D721Med (cell line): ENCODE measurements around the gene AFF3.

Source experiments
- DNase-seq: peaks from one replicate; pipeline ENCODE4 v3.0.0; 2011; ENCODE audit warnings: low spot score; ENCODE audit not compliant: insufficient read length
- FAIRE-seq: peaks from 2 replicates; lab custom pipeline; 2011; peaks lifted over from hg19 to GRCh38; lab: Jason Lieb, UNC
- TF ChIP-seq, protein P1 (sequence below): IDR thresholded peaks from 2 replicates; pipeline ENCODE4 v1.5.1; 2012; ENCODE audit warnings: mild to moderate bottlenecking, control low read depth; ENCODE audit not compliant: insufficient read depth; ENCODE audit errors: missing control alignments

Gene AFF3

DNA sequence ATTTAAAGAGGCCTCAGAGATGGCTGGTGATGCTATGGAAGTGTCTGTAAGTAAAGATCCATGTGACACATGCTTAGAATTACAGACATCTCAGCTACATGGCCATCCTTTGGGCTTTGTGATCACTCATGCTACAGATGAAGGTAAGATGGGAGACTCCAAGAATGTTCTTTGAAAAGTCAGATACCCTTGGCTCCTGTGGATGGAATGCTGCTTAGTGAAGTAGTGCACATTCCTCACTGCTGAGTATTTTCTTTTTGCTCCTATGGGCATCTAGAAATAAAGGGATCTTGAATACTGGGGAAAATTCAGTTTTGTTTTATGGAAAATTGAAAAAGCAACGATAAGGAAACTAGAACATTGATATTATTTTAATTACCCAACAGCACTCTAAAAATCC is 597.3 kb downstream of the AFF3 start:
- TF ChIP-seq, protein P1, sequence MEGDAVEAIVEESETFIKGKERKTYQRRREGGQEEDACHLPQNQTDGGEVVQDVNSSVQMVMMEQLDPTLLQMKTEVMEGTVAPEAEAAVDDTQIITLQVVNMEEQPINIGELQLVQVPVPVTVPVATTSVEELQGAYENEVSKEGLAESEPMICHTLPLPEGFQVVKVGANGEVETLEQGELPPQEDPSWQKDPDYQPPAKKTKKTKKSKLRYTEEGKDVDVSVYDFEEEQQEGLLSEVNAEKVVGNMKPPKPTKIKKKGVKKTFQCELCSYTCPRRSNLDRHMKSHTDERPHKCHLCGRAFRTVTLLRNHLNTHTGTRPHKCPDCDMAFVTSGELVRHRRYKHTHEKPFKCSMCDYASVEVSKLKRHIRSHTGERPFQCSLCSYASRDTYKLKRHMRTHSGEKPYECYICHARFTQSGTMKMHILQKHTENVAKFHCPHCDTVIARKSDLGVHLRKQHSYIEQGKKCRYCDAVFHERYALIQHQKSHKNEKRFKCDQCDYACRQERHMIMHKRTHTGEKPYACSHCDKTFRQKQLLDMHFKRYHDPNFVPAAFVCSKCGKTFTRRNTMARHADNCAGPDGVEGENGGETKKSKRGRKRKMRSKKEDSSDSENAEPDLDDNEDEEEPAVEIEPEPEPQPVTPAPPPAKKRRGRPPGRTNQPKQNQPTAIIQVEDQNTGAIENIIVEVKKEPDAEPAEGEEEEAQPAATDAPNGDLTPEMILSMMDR = no peak
- FAIRE-seq = no peak
- DNase-seq = no peak

DNA sequence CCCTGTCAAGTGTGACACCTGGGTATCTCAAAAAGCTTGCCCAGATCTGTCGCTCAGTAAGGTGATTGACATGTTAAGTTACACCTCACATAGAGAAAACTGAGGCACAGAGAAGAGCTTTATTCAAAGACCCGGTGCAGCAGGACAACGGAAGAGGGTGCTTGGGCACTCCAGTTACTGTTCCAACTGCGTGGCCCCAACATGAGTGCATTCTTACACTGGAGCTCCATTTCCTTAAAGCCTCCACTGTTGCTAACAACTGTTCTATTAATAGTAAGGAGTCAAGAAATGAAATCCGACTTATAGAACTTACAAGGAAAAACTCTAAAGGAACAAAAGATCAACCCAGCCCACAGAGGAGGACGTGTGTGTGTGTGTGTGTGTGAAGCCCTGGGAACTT is 597.8 kb downstream of the AFF3 start:
- TF ChIP-seq, protein P1 = no peak
- DNase-seq (no peak), FAIRE-seq (no peak)

DNA sequence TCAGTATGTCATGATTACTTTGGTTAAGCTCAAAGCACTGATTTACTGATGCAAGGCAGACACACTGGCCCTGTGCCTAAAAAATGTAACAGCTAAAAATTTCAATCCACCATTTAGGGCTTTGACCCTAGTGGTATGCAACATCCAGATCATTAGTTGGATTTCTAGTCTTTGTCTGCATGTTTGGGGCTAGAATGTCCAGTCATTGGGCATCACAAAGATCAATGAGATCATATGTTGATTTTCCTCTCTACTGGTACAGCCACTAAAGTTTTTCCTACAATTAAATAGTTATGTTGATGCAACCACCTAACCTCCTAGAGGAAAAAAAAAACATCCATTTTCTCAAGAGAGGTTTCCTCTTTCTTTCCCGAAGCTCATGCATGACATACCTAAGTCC is 599.1 kb downstream of the AFF3 start:
- DNase-seq (no peak), FAIRE-seq (no peak)
- TF ChIP-seq, protein P1 = no peak

DNA sequence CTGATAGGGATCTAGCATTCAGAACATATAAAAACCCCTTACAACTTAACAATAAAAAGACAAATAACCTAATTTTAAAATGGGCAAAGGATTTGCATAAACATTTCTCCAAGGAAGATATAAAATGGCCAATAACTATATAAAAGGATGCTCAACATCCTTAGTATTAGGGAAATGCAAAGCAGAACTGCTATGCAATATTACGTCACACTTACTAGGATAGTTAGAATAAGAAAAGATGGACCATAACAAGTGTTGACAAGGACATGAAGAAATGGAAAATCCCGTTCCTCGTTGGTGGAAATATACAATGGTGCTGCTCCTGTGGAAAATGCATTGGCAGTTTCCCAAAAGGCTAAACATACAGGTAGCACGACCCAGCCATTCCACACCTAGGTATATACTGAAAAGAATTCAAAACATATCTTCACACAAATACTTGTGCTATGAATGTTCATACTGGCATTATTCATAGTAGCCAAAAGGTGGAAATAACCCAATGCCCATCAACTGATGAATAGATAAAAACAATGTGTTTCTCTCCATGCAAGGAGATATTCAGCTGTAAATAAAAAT is 604.4 kb downstream of the AFF3 start:
- no peak for FAIRE-seq
- DNase-seq = no peak
- TF ChIP-seq, protein P1 = no peak

DNA sequence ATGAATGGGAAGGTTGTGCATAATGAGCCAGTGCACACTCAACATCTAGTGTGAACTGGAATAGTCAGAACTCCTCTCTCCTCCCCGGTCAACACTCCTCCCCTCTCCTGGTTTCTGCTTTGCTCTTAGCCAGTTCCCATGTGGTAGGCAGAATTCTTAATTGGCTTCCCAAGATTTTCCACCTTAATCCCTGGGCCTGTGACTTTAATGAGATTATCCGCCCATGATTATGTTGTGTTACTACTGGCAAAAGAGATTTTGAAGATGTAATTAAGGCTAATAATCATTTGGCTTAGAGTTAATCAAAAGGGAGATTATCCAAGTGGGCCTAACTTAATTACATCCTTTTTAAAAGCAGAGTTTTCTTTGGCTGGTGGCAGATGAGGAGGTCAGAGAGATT is 618.3 kb downstream of the AFF3 start:
- DNase-seq = peak; percentile 65
- TF ChIP-seq, protein P1 = no peak
- peak; percentile 51 for FAIRE-seq

DNA sequence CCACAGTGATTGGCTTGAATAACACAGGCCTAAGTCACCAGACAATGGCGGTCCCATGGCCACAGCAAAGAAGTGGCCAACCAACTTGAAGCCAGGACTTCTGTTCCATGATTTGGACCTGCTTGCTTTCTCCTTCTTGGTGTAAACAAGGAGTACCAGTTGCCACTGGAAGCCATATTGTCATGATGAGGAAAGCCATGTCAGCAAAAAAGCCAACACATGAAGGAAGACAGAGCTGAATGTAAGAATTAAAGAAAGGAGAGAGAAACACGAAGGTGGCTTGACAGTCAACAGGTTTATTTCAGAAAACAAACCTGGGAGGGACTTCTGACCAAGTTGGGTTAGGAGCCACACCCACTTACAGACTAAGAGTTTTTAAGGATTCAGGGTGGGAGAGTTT is 620.2 kb downstream of the AFF3 start:
- no peak for DNase-seq
- FAIRE-seq = no peak
- TF ChIP-seq, protein P1 = no peak

DNA sequence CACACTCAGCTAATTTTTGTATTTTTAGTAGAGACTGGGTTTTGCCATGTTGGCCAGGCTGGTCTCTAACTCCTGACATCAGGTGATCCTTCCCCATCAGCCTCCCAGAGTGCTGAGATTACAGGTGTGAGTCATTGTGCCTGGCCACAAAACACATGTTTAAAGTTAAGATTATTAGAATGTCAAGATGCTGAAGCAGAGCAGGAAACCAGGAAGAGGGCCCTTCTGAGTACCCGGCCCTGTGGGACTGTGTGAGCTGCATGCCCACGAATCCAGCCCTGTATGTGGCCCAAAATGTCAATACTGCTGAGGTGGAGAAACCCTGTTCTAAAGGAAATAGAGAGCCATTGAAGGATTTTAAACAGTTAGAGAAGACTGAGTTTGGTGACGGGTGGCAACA is 621.6 kb downstream of the AFF3 start:
- TF ChIP-seq, protein P1 = no peak
- DNase-seq (no peak), FAIRE-seq (no peak)
